ENCODE measurements around the gene ORMDL3. TPM values are rescaled to one million over a fixed set of nuclear protein-coding genes. Genes with fewer than 3 reads are reported as not detected.
"Not testable (repeated sequence)": the region's sequence is repeated elsewhere in the genome, so short reads cannot be mapped to it uniquely, and the experiment has no call there.

Gene ORMDL3
- total RNA-seq, 1 experiment from 2014 or later, result 20.9 TPM

- not testable (repeated sequence) for DNase-seq (ENCODE audit: low read depth)
Measured at GRCh38 chr17:39886102-39886501, 41.3 kb downstream of the ORMDL3 start.

GRCh38 chr17:39872751-39873150 is 54.6 kb downstream of the ORMDL3 start:
- no peak for DNase-seq (ENCODE audit: low read depth)

GRCh38 chr17:39871801-39872200 is 55.6 kb downstream of the ORMDL3 start:
- DNase-seq (ENCODE audit: low read depth), result no peak

Other genes with a start within 250 kb of the ORMDL3 start
- gene PGAP3, start 239.5 kb downstream of the ORMDL3 start, total RNA-seq (2014; rRNA removed; shearing (Covaris generic)), result 4.3 and 6.2 TPM in 2 replicates
- 17.1 and 17.8 TPM in 2 replicates for gene ERBB2, start 227.5 kb downstream of the ORMDL3 start, total RNA-seq (2014; rRNA removed; shearing (Covaris generic))
- gene MIEN1, start 197.1 kb downstream of the ORMDL3 start, total RNA-seq (2014; rRNA removed; shearing (Covaris generic)), result 44.2 and 58.1 TPM in 2 replicates
- 0.07 TPM in 1 of 2 replicates, not detected in the other for gene GRB7, start 189.7 kb downstream of the ORMDL3 start, total RNA-seq (2014; rRNA removed; shearing (Covaris generic))
- gene IKZF3, start 63.3 kb downstream of the ORMDL3 start, total RNA-seq (2014; rRNA removed; shearing (Covaris generic)), result not detected in 2 replicates
- gene ZPBP2, start 59.4 kb downstream of the ORMDL3 start, total RNA-seq (2014; rRNA removed; shearing (Covaris generic)), result not detected in 2 replicates
- 0.03 and 0.30 TPM in 2 replicates for gene GSDMB, start 9.0 kb downstream of the ORMDL3 start, total RNA-seq (2014; rRNA removed; shearing (Covaris generic))
- not detected in 2 replicates for gene LRRC3C, start 131 bp upstream of the ORMDL3 start, total RNA-seq (2014; rRNA removed; shearing (Covaris generic))
- gene GSDMA, start 35.4 kb upstream of the ORMDL3 start, total RNA-seq (2014; rRNA removed; shearing (Covaris generic)), result not detected in 2 replicates
- 229 and 243 TPM in 2 replicates for gene PSMD3, start 53.2 kb upstream of the ORMDL3 start, total RNA-seq (2014; rRNA removed; shearing (Covaris generic))
- gene CSF3, start 87.8 kb upstream of the ORMDL3 start, total RNA-seq (2014; rRNA removed; shearing (Covaris generic)), result not detected in 2 replicates
- gene MED24, start 126.8 kb upstream of the ORMDL3 start, total RNA-seq (2014; rRNA removed; shearing (Covaris generic)), result 35.9 and 38.3 TPM in 2 replicates
- 12.6 and 14.8 TPM in 2 replicates for gene THRA, start 135.4 kb upstream of the ORMDL3 start, total RNA-seq (2014; rRNA removed; shearing (Covaris generic))
- gene NR1D1, start 173.0 kb upstream of the ORMDL3 start, total RNA-seq (2014; rRNA removed; shearing (Covaris generic)), result 1.8 and 2.8 TPM in 2 replicates
- 42.5 and 51.3 TPM in 2 replicates for gene MSL1, start 194.4 kb upstream of the ORMDL3 start, total RNA-seq (2014; rRNA removed; shearing (Covaris generic))
- 26.7 and 31.5 TPM in 2 replicates for gene CASC3, start 212.9 kb upstream of the ORMDL3 start, total RNA-seq (2014; rRNA removed; shearing (Covaris generic))
- 1.6 and 3.1 TPM in 2 replicates for gene RAPGEFL1, start 249.9 kb upstream of the ORMDL3 start, total RNA-seq (2014; rRNA removed; shearing (Covaris generic))

Measured in HT1080 (cell line).